ENCODE results near the gene YAP1.

Gene YAP1

GRCh38 chr11:102239911-102240310 is 129.7 kb downstream of the YAP1 start:
- Histone ChIP-seq H3K9ac (ENCODE audit: low read length) (no peak overlapping the region), H3K27me3 (ENCODE audit: control insufficient read depth, insufficient read depth, low read length) (no peaks in the 10 kb centered on the region), H3K4me3 (ENCODE audit: low read length) (no peak overlapping the region), H3K36me3 (ENCODE audit: control insufficient read depth, insufficient read depth, low read length) (no peaks in the 10 kb centered on the region), H3K4me1 (ENCODE audit: control insufficient read depth, insufficient read depth, low read length) (no peaks in the 10 kb centered on the region), H3K9me3 (ENCODE audit: control insufficient read depth, low read length) (no peaks in the 10 kb centered on the region)

GRCh38 chr11:102240502-102240901 is 130.3 kb downstream of the YAP1 start:
- Histone ChIP-seq H3K9me3 (ENCODE audit: control insufficient read depth, low read length) (no peaks in the 10 kb centered on the region), H3K4me1 (ENCODE audit: control insufficient read depth, insufficient read depth, low read length) (no peaks in the 10 kb centered on the region), H3K36me3 (ENCODE audit: control insufficient read depth, insufficient read depth, low read length) (no peaks in the 10 kb centered on the region), H3K9ac (ENCODE audit: low read length) (no peak overlapping the region), H3K4me3 (ENCODE audit: low read length) (no peak overlapping the region), H3K27me3 (ENCODE audit: control insufficient read depth, insufficient read depth, low read length) (no peaks in the 10 kb centered on the region)

GRCh38 chr11:102241026-102241425 is 130.8 kb downstream of the YAP1 start:
- no peaks in the 10 kb centered on the region for H3K9me3 ChIP-seq (ENCODE audit: control insufficient read depth, low read length)
- H3K4me3 ChIP-seq (ENCODE audit: low read length), result no peak overlapping the region
- no peaks in the 10 kb centered on the region for H3K4me1 ChIP-seq (ENCODE audit: control insufficient read depth, insufficient read depth, low read length)
- no peak overlapping the region for H3K9ac ChIP-seq (ENCODE audit: low read length)
- H3K36me3 ChIP-seq (ENCODE audit: control insufficient read depth, insufficient read depth, low read length), result no peaks in the 10 kb centered on the region
- H3K27me3 ChIP-seq (ENCODE audit: control insufficient read depth, insufficient read depth, low read length), result no peaks in the 10 kb centered on the region

GRCh38 chr11:102243399-102243884 is 133.2 kb downstream of the YAP1 start:
- Histone ChIP-seq H3K9ac (ENCODE audit: low read length) (no peak overlapping the region), H3K4me1 (ENCODE audit: control insufficient read depth, insufficient read depth, low read length) (no peaks in the 10 kb centered on the region), H3K4me3 (ENCODE audit: low read length) (no peak overlapping the region), H3K36me3 (ENCODE audit: control insufficient read depth, insufficient read depth, low read length) (no peaks in the 10 kb centered on the region), H3K27me3 (ENCODE audit: control insufficient read depth, insufficient read depth, low read length) (no peaks in the 10 kb centered on the region), H3K9me3 (ENCODE audit: control insufficient read depth, low read length) (no peaks in the 10 kb centered on the region)

GRCh38 chr11:102244681-102245409 is 134.6 kb downstream of the YAP1 start:
- H3K4me1 ChIP-seq (ENCODE audit: control insufficient read depth, insufficient read depth, low read length), result no peaks in the 10 kb centered on the region
- H3K36me3 ChIP-seq (ENCODE audit: control insufficient read depth, insufficient read depth, low read length), result no peaks in the 10 kb centered on the region
- H3K4me3 ChIP-seq (ENCODE audit: low read length), result no peak overlapping the region
- no peaks in the 10 kb centered on the region for H3K27me3 ChIP-seq (ENCODE audit: control insufficient read depth, insufficient read depth, low read length)
- H3K9me3 ChIP-seq (ENCODE audit: control insufficient read depth, low read length), result no peaks in the 10 kb centered on the region
- H3K9ac ChIP-seq (ENCODE audit: low read length), result no peak overlapping the region

- no peak overlapping the region for H3K9ac ChIP-seq (ENCODE audit: low read length)
- H3K27me3 ChIP-seq (ENCODE audit: control insufficient read depth, insufficient read depth, low read length), result no peaks in the 10 kb centered on the region
- no peaks in the 10 kb centered on the region for H3K9me3 ChIP-seq (ENCODE audit: control insufficient read depth, low read length)
These were observed 141.2 kb downstream of the YAP1 start for GRCh38 chr11:102251423-102251822.

GRCh38 chr11:102252339-102252891 is 142.2 kb downstream of the YAP1 start:
- Histone ChIP-seq H3K9ac (ENCODE audit: low read length) (no peak overlapping the region), H3K4me3 (ENCODE audit: low read length) (no peak overlapping the region)

More at GRCh38 chr11:102251423-102251822, 141.2 kb downstream of the YAP1 start:
- no peaks in the 10 kb centered on the region for H3K36me3 ChIP-seq (ENCODE audit: control insufficient read depth, insufficient read depth, low read length)
- H3K4me3 ChIP-seq (ENCODE audit: low read length), result no peak overlapping the region
- H3K4me1 ChIP-seq (ENCODE audit: control insufficient read depth, insufficient read depth, low read length), result peaks cover 7% of the 10 kb centered on the region

GRCh38 chr11:102253020-102253715 is 142.9 kb downstream of the YAP1 start:
- Histone ChIP-seq H3K27me3 (ENCODE audit: control insufficient read depth, insufficient read depth, low read length) (no peaks in the 10 kb centered on the region), H3K36me3 (ENCODE audit: control insufficient read depth, insufficient read depth, low read length) (no peaks in the 10 kb centered on the region), H3K4me1 (ENCODE audit: control insufficient read depth, insufficient read depth, low read length) (peaks cover 7% of the 10 kb centered on the region), H3K9ac (ENCODE audit: low read length) (no peak overlapping the region), H3K9me3 (ENCODE audit: control insufficient read depth, low read length) (no peaks in the 10 kb centered on the region), H3K4me3 (ENCODE audit: low read length) (no peak overlapping the region)

More at GRCh38 chr11:102252339-102252891, 142.2 kb downstream of the YAP1 start:
- no peaks in the 10 kb centered on the region for H3K9me3 ChIP-seq (ENCODE audit: control insufficient read depth, low read length)
- no peaks in the 10 kb centered on the region for H3K36me3 ChIP-seq (ENCODE audit: control insufficient read depth, insufficient read depth, low read length)
- H3K27me3 ChIP-seq (ENCODE audit: control insufficient read depth, insufficient read depth, low read length), result no peaks in the 10 kb centered on the region
- H3K4me1 ChIP-seq (ENCODE audit: control insufficient read depth, insufficient read depth, low read length), result peaks cover 7% of the 10 kb centered on the region

- Histone ChIP-seq H3K9me3 (ENCODE audit: control insufficient read depth, low read length) (no peaks in the 10 kb centered on the region), H3K27me3 (ENCODE audit: control insufficient read depth, insufficient read depth, low read length) (no peaks in the 10 kb centered on the region), H3K4me3 (ENCODE audit: low read length) (no peak overlapping the region)
These were observed 143.8 kb downstream of the YAP1 start for GRCh38 chr11:102254047-102254446.

GRCh38 chr11:102256251-102256650 is 146.0 kb downstream of the YAP1 start:
- H3K27me3 ChIP-seq (ENCODE audit: control insufficient read depth, insufficient read depth, low read length), result no peaks in the 10 kb centered on the region
- H3K4me1 ChIP-seq (ENCODE audit: control insufficient read depth, insufficient read depth, low read length), result peaks cover 7% of the 10 kb centered on the region
- no peak overlapping the region for H3K4me3 ChIP-seq (ENCODE audit: low read length)
- H3K9ac ChIP-seq (ENCODE audit: low read length), result no peak overlapping the region
- no peaks in the 10 kb centered on the region for H3K36me3 ChIP-seq (ENCODE audit: control insufficient read depth, insufficient read depth, low read length)
- no peaks in the 10 kb centered on the region for H3K9me3 ChIP-seq (ENCODE audit: control insufficient read depth, low read length)

More at GRCh38 chr11:102254047-102254446, 143.8 kb downstream of the YAP1 start:
- H3K36me3 ChIP-seq (ENCODE audit: control insufficient read depth, insufficient read depth, low read length), result no peaks in the 10 kb centered on the region
- H3K9ac ChIP-seq (ENCODE audit: low read length), result no peak overlapping the region
- H3K4me1 ChIP-seq (ENCODE audit: control insufficient read depth, insufficient read depth, low read length), result peaks cover 7% of the 10 kb centered on the region

GRCh38 chr11:102260241-102260640 is 150.0 kb downstream of the YAP1 start:
- Histone ChIP-seq H3K27me3 (ENCODE audit: control insufficient read depth, insufficient read depth, low read length) (no peaks in the 10 kb centered on the region), H3K4me1 (ENCODE audit: control insufficient read depth, insufficient read depth, low read length) (no peaks in the 10 kb centered on the region), H3K36me3 (ENCODE audit: control insufficient read depth, insufficient read depth, low read length) (no peaks in the 10 kb centered on the region), H3K4me3 (ENCODE audit: low read length) (no peak overlapping the region), H3K9ac (ENCODE audit: low read length) (no peak overlapping the region), H3K9me3 (ENCODE audit: control insufficient read depth, low read length) (no peaks in the 10 kb centered on the region)

GRCh38 chr11:102263379-102264003 is 153.2 kb downstream of the YAP1 start:
- Histone ChIP-seq H3K9ac (ENCODE audit: low read length) (no peak overlapping the region), H3K27me3 (ENCODE audit: control insufficient read depth, insufficient read depth, low read length) (no peaks in the 10 kb centered on the region), H3K36me3 (ENCODE audit: control insufficient read depth, insufficient read depth, low read length) (no peaks in the 10 kb centered on the region), H3K9me3 (ENCODE audit: control insufficient read depth, low read length) (no peaks in the 10 kb centered on the region), H3K4me3 (ENCODE audit: low read length) (no peak overlapping the region), H3K4me1 (ENCODE audit: control insufficient read depth, insufficient read depth, low read length) (peaks cover 9% of the 10 kb centered on the region)

Measured in mucosa of stomach (tissue), 1 donor.